HL-60 (cell line): ENCODE data around the gene CDHR1.

Experiments used
- CTCF ChIP-seq: IDR thresholded peaks from one replicate; pipeline ENCODE4 v1.5.1; 2011; ENCODE audit warnings: low read length, control low read depth, inconsistent platforms; ENCODE audit not compliant: insufficient read depth
- POLR2AphosphoS5 ChIP-seq: IDR thresholded peaks from 2 replicates; pipeline ENCODE4 v1.6.1; 2012; ENCODE audit warnings: low read depth

DNA sequence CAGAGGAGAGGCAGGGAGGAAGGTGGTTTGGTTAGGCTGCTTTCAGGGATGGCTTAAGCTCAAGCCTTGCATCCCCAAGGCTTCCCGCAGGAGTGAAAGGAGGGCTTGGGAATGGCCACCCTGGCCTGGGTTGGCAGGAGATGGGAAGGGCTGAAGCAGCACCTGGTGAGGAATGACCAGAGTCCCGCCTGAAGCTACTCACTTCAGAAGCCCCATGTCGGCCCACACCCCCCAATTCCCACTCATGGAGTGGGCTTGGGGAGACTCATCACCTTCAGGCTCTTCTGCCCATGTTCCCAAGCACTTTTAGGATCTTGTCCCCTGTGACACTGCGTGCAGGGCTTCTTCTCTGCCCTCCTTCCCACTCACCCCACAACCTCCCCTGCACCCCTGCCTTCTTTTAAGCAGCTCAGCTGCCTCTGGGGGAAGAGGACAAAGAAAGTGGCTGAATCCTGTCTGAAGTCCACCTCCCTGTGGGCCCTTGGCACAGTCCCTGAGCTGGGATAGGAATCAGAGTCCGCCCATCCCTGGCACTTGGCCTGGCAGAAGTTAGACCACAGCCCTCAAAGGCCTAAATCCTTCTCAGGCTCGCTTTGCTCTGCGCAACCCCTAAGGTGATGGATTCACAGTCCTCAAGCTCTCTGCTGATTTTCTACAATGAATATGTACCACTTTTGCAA is 67.0 kb downstream of the CDHR1 start:
- no peak for TF ChIP-seq CTCF
- TF ChIP-seq POLR2AphosphoS5 = no peak
